GM23338 (cell line): ENCODE results near the gene CH25H. TPM values are rescaled to one million over a fixed set of nuclear protein-coding genes. Genes with fewer than 3 reads are reported as not detected.

ENCODE experiments used
- ATAC-seq: fragments of 200-7000 bp; cut with Tn5 transposase; 3 replicates; pipeline ENCODE4 v1.9.1; 2020
- DNase-seq: peaks from one replicate; pipeline ENCODE4 v3.0.0-alpha.2; 2015; ENCODE audit warnings: low spot score
- H2AFZ ChIP-seq: fragments of 200-600 bp; sonication (generic); 2 replicates; pipeline ENCODE4 v1.8.0; 2016; ENCODE audit warnings: antibody characterized with exemption, mild to moderate bottlenecking, moderate library complexity
- H3F3A ChIP-seq: fragments of 200-600 bp; sonication (generic); replicated peaks from 2 replicates; pipeline ENCODE4 v1.8.0; 2017; ENCODE audit warnings: antibody characterized with exemption, mixed run types, low read depth
- H3K27ac ChIP-seq: fragments of 200-600 bp; sonication (generic); 2 replicates; pipeline ENCODE4 v1.6.1; 2016; ENCODE audit warnings: low read depth
- H3K27me3 ChIP-seq: fragments of 200-600 bp; sonication (generic); 2 replicates; pipeline ENCODE4 v1.8.0; 2016; ENCODE audit warnings: mild to moderate bottlenecking, mixed run types, moderate library complexity; ENCODE audit not compliant: insufficient read depth
- H3K36me3 ChIP-seq: fragments of 200-600 bp; sonication (generic); 2 replicates; pipeline ENCODE4 v1.8.0; 2016; ENCODE audit warnings: mild to moderate bottlenecking; ENCODE audit not compliant: insufficient read depth
- H3K4me1 ChIP-seq: fragments of 200-600 bp; sonication (generic); 2 replicates; pipeline ENCODE4 v1.8.0; 2016; ENCODE audit warnings: mild to moderate bottlenecking, moderate library complexity; ENCODE audit not compliant: insufficient read depth
- H3K4me2 ChIP-seq: fragments of 200-600 bp; sonication (generic); 2 replicates; pipeline ENCODE4 v1.7.1; 2017; ENCODE audit warnings: mixed run types
- H3K4me3 ChIP-seq: fragments of 200-600 bp; sonication (generic); 2 replicates; pipeline ENCODE4 v1.6.1; 2016; ENCODE audit warnings: mixed run types
- H3K79me2 ChIP-seq: fragments of 200-600 bp; sonication (generic); replicated peaks from 2 replicates; pipeline ENCODE4 v1.8.0; 2017; ENCODE audit warnings: mild to moderate bottlenecking; ENCODE audit not compliant: insufficient read depth
- H3K9me2 ChIP-seq: fragments of 200-600 bp; sonication (generic); 2 replicates; pipeline ENCODE4 v1.8.0; 2017; ENCODE audit not compliant: insufficient read depth
- H4K20me1 ChIP-seq: fragments of 200-600 bp; sonication (generic); replicated peaks from 2 replicates; pipeline ENCODE4 v1.8.0; 2017; ENCODE audit warnings: mild to moderate bottlenecking; ENCODE audit not compliant: insufficient read depth
- H3K27ac Mint-ChIP-seq: 2 replicates; pipeline ENCODE4 v1.8.0; 2020; ENCODE audit warnings: inconsistent platforms, mild to moderate bottlenecking, moderate library complexity, mixed read lengths
- H3K27me3 Mint-ChIP-seq: 3 replicates; pipeline ENCODE4 v1.8.0; 2022; ENCODE audit warnings: low read depth, mild to moderate bottlenecking, moderate library complexity, mixed read lengths, inconsistent platforms; ENCODE audit not compliant: insufficient read depth, poor library complexity
- H3K36me3 Mint-ChIP-seq: 3 replicates; pipeline ENCODE4 v1.8.0; 2021; ENCODE audit warnings: low read depth, mild to moderate bottlenecking, inconsistent platforms, moderate library complexity, mixed read lengths
- H3K4me1 Mint-ChIP-seq: 3 replicates; pipeline ENCODE4 v1.8.0; 2020; ENCODE audit warnings: mild to moderate bottlenecking, inconsistent platforms, mixed read lengths
- H3K4me3 Mint-ChIP-seq: 3 replicates; pipeline ENCODE4 v1.8.0; 2021; ENCODE audit warnings: moderate library complexity, mild to moderate bottlenecking, inconsistent platforms, mixed read lengths
- H3K9me3 Mint-ChIP-seq: 3 replicates; pipeline ENCODE4 v1.8.0; 2020; ENCODE audit warnings: moderate library complexity, mild to moderate bottlenecking, inconsistent platforms, mixed read lengths
- CREB1 ChIP-seq: fragments of 250-450 bp; sonication (Bioruptor Pico); IDR thresholded peaks from 2 replicates; pipeline ENCODE4 v1.5.0; 2020; ENCODE audit warnings: low read depth, mild to moderate bottlenecking, moderate library complexity
- EZH2 ChIP-seq: fragments of 200-600 bp; sonication (generic); IDR thresholded peaks from one replicate; pipeline ENCODE4 v1.8.0; 2017; ENCODE audit warnings: antibody characterized with exemption, mild to moderate bottlenecking, low read depth; ENCODE audit not compliant: unreplicated experiment
- JUNB ChIP-seq: IDR thresholded peaks from one replicate; pipeline ENCODE4 v1.6.1; 2016; ENCODE audit warnings: antibody characterized with exemption; ENCODE audit not compliant: unreplicated experiment
- NANOG ChIP-seq: IDR thresholded peaks from 2 replicates; pipeline ENCODE4 v1.6.1; 2016; ENCODE audit warnings: antibody characterized with exemption, borderline replicate concordance
- POLR2AphosphoS5 ChIP-seq: IDR thresholded peaks from 2 replicates; pipeline ENCODE4 v1.6.1; 2016; ENCODE audit warnings: antibody characterized with exemption, low read depth
- STAT1 ChIP-seq: IDR thresholded peaks from one replicate; pipeline ENCODE4 v1.6.1; 2016; ENCODE audit warnings: antibody characterized with exemption; ENCODE audit not compliant: unreplicated experiment
- ZNF114 ChIP-seq: fragments of 250-450 bp; sonication (Bioruptor Pico); IDR thresholded peaks from 2 replicates; pipeline ENCODE4 v1.5.0; 2020; ENCODE audit warnings: mild to moderate bottlenecking, moderate library complexity
- ZNF331 ChIP-seq: fragments of 250-450 bp; sonication (Bioruptor Pico); IDR thresholded peaks from 2 replicates; pipeline ENCODE4 v1.5.0; 2020; ENCODE audit warnings: low read depth, mild to moderate bottlenecking, moderate library complexity
- polyA plus RNA-seq: library from polyadenylated mRNA; unstranded; fragments of >200 nt; fragmentation: Nextera tagmentation; extraction: Ambion mirVana; gene quantifications from 2 replicates; pipeline ENCODE4 v1.2.1, GENCODE V29; 2016
- total RNA-seq: library from RNA; depleted of rRNA; stranded (reverse); fragments of >200 nt; shearing (Covaris generic); gene quantifications from 2 replicates; pipeline ENCODE4 v1.2.3, GENCODE V29; 2014
- TF ChIP-seq, protein P1 (sequence below): fragments of 250-450 bp; sonication (Bioruptor Pico); IDR thresholded peaks from 2 replicates; pipeline ENCODE4 v1.5.0; 2020; ENCODE audit warnings: mild to moderate bottlenecking, moderate library complexity
- TF ChIP-seq, protein P2 (sequence below), 2 experiments: fragments of 200-600 bp in 1 of 2; sonication (generic) in 1 of 2; conservative IDR thresholded peaks; 2 replicates each; pipeline versions ENCODE4 v1.5.1 to v1.6.1; 2016 to 2017; ENCODE audit warnings: antibody characterized with exemption in 2 of 2, low read depth in 2 of 2, mild to moderate bottlenecking in 2 of 2, moderate library complexity in 1 of 2
- TF ChIP-seq, protein P3 (sequence below): IDR thresholded peaks from one replicate; pipeline ENCODE4 v1.6.1; 2018; ENCODE audit warnings: antibody characterized with exemption; ENCODE audit not compliant: unreplicated experiment

The CH25H gene
- total and polyA plus RNA-seq, 2 experiments from 2014 or later, result 1.3 to 1.7 TPM

DNA sequence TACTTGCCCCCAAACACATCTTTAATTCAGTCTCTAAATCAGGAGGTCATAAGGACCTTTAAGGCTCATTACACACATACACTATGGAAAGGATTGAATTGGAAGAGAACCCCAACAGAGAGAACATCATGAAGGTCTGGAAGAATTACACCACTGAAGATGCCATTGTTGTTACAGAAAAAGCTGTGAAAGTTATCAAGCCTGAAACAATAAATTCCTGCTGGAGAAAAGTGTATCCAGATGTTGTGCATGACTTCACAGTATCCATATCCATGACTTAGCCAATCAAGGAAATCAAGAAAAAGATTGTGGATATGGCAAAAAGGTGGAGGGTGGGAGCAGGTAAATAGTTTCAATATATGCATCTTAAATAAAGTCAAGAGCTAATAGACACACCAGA is 30.7 kb upstream of the CH25H start:
- peaks cover 28% of the 10 kb centered on the region for H3K4me1 Mint-ChIP-seq
- no peak overlapping the region for H3K4me2 ChIP-seq
- H3K27ac Mint-ChIP-seq, result no peak overlapping the region
- H3K9me2 ChIP-seq, result no peaks in the 10 kb centered on the region; the same call in 1 of the 2 replicates
- H3K36me3 Mint-ChIP-seq, result peaks cover 3% of the 10 kb centered on the region; the same call in 2 of the 3 replicates
- H2AFZ ChIP-seq, result no peak overlapping the region
- H3K4me3 ChIP-seq, result no peak overlapping the region
- no peak overlapping the region for H3K4me3 Mint-ChIP-seq
- H3K79me2 ChIP-seq, result peaks cover 5% of the 10 kb centered on the region
- TF ChIP-seq EZH2, result no peak
- TF ChIP-seq STAT1, result no peak
- no peak for TF ChIP-seq POLR2AphosphoS5
- TF ChIP-seq, protein P1, sequence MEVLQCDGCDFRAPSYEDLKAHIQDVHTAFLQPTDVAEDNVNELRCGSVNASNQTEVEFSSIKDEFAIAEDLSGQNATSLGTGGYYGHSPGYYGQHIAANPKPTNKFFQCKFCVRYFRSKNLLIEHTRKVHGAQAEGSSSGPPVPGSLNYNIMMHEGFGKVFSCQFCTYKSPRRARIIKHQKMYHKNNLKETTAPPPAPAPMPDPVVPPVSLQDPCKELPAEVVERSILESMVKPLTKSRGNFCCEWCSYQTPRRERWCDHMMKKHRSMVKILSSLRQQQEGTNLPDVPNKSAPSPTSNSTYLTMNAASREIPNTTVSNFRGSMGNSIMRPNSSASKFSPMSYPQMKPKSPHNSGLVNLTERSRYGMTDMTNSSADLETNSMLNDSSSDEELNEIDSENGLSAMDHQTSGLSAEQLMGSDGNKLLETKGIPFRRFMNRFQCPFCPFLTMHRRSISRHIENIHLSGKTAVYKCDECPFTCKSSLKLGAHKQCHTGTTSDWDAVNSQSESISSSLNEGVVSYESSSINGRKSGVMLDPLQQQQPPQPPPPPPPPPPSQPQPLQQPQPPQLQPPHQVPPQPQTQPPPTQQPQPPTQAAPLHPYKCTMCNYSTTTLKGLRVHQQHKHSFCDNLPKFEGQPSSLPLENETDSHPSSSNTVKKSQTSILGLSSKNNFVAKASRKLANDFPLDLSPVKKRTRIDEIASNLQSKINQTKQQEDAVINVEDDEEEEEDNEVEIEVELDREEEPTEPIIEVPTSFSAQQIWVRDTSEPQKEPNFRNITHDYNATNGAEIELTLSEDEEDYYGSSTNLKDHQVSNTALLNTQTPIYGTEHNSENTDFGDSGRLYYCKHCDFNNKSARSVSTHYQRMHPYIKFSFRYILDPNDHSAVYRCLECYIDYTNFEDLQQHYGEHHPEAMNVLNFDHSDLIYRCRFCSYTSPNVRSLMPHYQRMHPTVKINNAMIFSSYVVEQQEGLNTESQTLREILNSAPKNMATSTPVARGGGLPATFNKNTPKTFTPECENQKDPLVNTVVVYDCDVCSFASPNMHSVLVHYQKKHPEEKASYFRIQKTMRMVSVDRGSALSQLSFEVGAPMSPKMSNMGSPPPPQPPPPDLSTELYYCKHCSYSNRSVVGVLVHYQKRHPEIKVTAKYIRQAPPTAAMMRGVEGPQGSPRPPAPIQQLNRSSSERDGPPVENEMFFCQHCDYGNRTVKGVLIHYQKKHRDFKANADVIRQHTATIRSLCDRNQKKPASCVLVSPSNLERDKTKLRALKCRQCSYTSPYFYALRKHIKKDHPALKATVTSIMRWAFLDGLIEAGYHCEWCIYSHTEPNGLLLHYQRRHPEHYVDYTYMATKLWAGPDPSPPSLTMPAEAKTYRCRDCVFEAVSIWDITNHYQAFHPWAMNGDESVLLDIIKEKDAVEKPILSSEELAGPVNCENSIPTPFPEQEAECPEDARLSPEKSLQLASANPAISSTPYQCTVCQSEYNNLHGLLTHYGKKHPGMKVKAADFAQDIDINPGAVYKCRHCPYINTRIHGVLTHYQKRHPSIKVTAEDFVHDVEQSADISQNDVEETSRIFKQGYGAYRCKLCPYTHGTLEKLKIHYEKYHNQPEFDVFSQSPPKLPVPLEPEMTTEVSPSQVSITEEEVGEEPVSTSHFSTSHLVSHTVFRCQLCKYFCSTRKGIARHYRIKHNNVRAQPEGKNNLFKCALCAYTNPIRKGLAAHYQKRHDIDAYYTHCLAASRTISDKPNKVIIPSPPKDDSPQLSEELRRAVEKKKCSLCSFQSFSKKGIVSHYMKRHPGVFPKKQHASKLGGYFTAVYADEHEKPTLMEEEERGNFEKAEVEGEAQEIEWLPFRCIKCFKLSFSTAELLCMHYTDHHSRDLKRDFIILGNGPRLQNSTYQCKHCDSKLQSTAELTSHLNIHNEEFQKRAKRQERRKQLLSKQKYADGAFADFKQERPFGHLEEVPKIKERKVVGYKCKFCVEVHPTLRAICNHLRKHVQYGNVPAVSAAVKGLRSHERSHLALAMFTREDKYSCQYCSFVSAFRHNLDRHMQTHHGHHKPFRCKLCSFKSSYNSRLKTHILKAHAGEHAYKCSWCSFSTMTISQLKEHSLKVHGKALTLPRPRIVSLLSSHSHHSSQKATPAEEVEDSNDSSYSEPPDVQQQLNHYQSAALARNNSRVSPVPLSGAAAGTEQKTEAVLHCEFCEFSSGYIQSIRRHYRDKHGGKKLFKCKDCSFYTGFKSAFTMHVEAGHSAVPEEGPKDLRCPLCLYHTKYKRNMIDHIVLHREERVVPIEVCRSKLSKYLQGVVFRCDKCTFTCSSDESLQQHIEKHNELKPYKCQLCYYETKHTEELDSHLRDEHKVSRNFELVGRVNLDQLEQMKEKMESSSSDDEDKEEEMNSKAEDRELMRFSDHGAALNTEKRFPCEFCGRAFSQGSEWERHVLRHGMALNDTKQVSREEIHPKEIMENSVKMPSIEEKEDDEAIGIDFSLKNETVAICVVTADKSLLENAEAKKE (CRISPR knock-in tag), result no peak
- TF ChIP-seq, protein P2, sequence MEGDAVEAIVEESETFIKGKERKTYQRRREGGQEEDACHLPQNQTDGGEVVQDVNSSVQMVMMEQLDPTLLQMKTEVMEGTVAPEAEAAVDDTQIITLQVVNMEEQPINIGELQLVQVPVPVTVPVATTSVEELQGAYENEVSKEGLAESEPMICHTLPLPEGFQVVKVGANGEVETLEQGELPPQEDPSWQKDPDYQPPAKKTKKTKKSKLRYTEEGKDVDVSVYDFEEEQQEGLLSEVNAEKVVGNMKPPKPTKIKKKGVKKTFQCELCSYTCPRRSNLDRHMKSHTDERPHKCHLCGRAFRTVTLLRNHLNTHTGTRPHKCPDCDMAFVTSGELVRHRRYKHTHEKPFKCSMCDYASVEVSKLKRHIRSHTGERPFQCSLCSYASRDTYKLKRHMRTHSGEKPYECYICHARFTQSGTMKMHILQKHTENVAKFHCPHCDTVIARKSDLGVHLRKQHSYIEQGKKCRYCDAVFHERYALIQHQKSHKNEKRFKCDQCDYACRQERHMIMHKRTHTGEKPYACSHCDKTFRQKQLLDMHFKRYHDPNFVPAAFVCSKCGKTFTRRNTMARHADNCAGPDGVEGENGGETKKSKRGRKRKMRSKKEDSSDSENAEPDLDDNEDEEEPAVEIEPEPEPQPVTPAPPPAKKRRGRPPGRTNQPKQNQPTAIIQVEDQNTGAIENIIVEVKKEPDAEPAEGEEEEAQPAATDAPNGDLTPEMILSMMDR (conservative IDR thresholded peaks at IDR 0.05; ENCODE audit: low read depth in 2 of 2), result no peak
- TF ChIP-seq NANOG, result no peak
- TF ChIP-seq ZNF114 (CRISPR knock-in tag), result no peak
- TF ChIP-seq, protein P3, sequence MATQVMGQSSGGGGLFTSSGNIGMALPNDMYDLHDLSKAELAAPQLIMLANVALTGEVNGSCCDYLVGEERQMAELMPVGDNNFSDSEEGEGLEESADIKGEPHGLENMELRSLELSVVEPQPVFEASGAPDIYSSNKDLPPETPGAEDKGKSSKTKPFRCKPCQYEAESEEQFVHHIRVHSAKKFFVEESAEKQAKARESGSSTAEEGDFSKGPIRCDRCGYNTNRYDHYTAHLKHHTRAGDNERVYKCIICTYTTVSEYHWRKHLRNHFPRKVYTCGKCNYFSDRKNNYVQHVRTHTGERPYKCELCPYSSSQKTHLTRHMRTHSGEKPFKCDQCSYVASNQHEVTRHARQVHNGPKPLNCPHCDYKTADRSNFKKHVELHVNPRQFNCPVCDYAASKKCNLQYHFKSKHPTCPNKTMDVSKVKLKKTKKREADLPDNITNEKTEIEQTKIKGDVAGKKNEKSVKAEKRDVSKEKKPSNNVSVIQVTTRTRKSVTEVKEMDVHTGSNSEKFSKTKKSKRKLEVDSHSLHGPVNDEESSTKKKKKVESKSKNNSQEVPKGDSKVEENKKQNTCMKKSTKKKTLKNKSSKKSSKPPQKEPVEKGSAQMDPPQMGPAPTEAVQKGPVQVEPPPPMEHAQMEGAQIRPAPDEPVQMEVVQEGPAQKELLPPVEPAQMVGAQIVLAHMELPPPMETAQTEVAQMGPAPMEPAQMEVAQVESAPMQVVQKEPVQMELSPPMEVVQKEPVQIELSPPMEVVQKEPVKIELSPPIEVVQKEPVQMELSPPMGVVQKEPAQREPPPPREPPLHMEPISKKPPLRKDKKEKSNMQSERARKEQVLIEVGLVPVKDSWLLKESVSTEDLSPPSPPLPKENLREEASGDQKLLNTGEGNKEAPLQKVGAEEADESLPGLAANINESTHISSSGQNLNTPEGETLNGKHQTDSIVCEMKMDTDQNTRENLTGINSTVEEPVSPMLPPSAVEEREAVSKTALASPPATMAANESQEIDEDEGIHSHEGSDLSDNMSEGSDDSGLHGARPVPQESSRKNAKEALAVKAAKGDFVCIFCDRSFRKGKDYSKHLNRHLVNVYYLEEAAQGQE, result no peak
- TF ChIP-seq CREB1 (CRISPR knock-in tag), result no peak
- TF ChIP-seq ZNF331, result no peak
- TF ChIP-seq JUNB, result no peak
- no peak overlapping the region for H3K27ac ChIP-seq
- no peaks in the 10 kb centered on the region for H3F3A ChIP-seq
- H3K4me1 ChIP-seq, result peaks cover 19% of the 10 kb centered on the region
- H4K20me1 ChIP-seq, result 0 out of 2 replicates have a peak, but pooled peaks cover 5% of the 10 kb centered on the region
- peaks cover 3% of the 10 kb centered on the region; the same call in 1 of the 2 replicates for H3K36me3 ChIP-seq
- peaks cover 2% of the 10 kb centered on the region for H3K27me3 Mint-ChIP-seq
- DNase-seq, result no peak
- no peaks in the 10 kb centered on the region for H3K9me3 Mint-ChIP-seq
- no peaks in the 10 kb centered on the region for H3K27me3 ChIP-seq
- ATAC-seq, result no peak
